GM23338 (cell line): ENCODE measurements around the gene PSAPL1. TPM values are rescaled to one million over a fixed set of nuclear protein-coding genes. Genes with fewer than 3 reads are reported as not detected.

Experiments used
- ATAC-seq: fragments of 200-7000 bp; cut with Tn5 transposase; 3 replicates; pipeline ENCODE4 v1.9.1; 2020
- DNase-seq: peaks from one replicate; pipeline ENCODE4 v3.0.0-alpha.2; 2015; ENCODE audit warnings: low spot score
- H2AFZ ChIP-seq: fragments of 200-600 bp; sonication (generic); 2 replicates; pipeline ENCODE4 v1.8.0; 2016; ENCODE audit warnings: antibody characterized with exemption, mild to moderate bottlenecking, moderate library complexity
- H3F3A ChIP-seq: fragments of 200-600 bp; sonication (generic); replicated peaks from 2 replicates; pipeline ENCODE4 v1.8.0; 2017; ENCODE audit warnings: antibody characterized with exemption, mixed run types, low read depth
- H3K27ac ChIP-seq: fragments of 200-600 bp; sonication (generic); 2 replicates; pipeline ENCODE4 v1.6.1; 2016; ENCODE audit warnings: low read depth
- H3K27me3 ChIP-seq: fragments of 200-600 bp; sonication (generic); 2 replicates; pipeline ENCODE4 v1.8.0; 2016; ENCODE audit warnings: mild to moderate bottlenecking, mixed run types, moderate library complexity; ENCODE audit not compliant: insufficient read depth
- H3K36me3 ChIP-seq: fragments of 200-600 bp; sonication (generic); 2 replicates; pipeline ENCODE4 v1.8.0; 2016; ENCODE audit warnings: mild to moderate bottlenecking; ENCODE audit not compliant: insufficient read depth
- H3K4me1 ChIP-seq: fragments of 200-600 bp; sonication (generic); 2 replicates; pipeline ENCODE4 v1.8.0; 2016; ENCODE audit warnings: mild to moderate bottlenecking, moderate library complexity; ENCODE audit not compliant: insufficient read depth
- H3K4me2 ChIP-seq: fragments of 200-600 bp; sonication (generic); 2 replicates; pipeline ENCODE4 v1.7.1; 2017; ENCODE audit warnings: mixed run types
- H3K4me3 ChIP-seq: fragments of 200-600 bp; sonication (generic); 2 replicates; pipeline ENCODE4 v1.6.1; 2016; ENCODE audit warnings: mixed run types
- H3K79me2 ChIP-seq: fragments of 200-600 bp; sonication (generic); replicated peaks from 2 replicates; pipeline ENCODE4 v1.8.0; 2017; ENCODE audit warnings: mild to moderate bottlenecking; ENCODE audit not compliant: insufficient read depth
- H3K9me2 ChIP-seq: fragments of 200-600 bp; sonication (generic); 2 replicates; pipeline ENCODE4 v1.8.0; 2017; ENCODE audit not compliant: insufficient read depth
- H4K20me1 ChIP-seq: fragments of 200-600 bp; sonication (generic); replicated peaks from 2 replicates; pipeline ENCODE4 v1.8.0; 2017; ENCODE audit warnings: mild to moderate bottlenecking; ENCODE audit not compliant: insufficient read depth
- H3K27ac Mint-ChIP-seq: 2 replicates; pipeline ENCODE4 v1.8.0; 2020; ENCODE audit warnings: inconsistent platforms, mild to moderate bottlenecking, moderate library complexity, mixed read lengths
- H3K27me3 Mint-ChIP-seq: 3 replicates; pipeline ENCODE4 v1.8.0; 2022; ENCODE audit warnings: low read depth, mild to moderate bottlenecking, moderate library complexity, mixed read lengths, inconsistent platforms; ENCODE audit not compliant: insufficient read depth, poor library complexity
- H3K36me3 Mint-ChIP-seq: 3 replicates; pipeline ENCODE4 v1.8.0; 2021; ENCODE audit warnings: low read depth, mild to moderate bottlenecking, inconsistent platforms, moderate library complexity, mixed read lengths
- H3K4me1 Mint-ChIP-seq: 3 replicates; pipeline ENCODE4 v1.8.0; 2020; ENCODE audit warnings: mild to moderate bottlenecking, inconsistent platforms, mixed read lengths
- H3K4me3 Mint-ChIP-seq: 3 replicates; pipeline ENCODE4 v1.8.0; 2021; ENCODE audit warnings: moderate library complexity, mild to moderate bottlenecking, inconsistent platforms, mixed read lengths
- H3K9me3 Mint-ChIP-seq: 3 replicates; pipeline ENCODE4 v1.8.0; 2020; ENCODE audit warnings: moderate library complexity, mild to moderate bottlenecking, inconsistent platforms, mixed read lengths
- CREB1 ChIP-seq: fragments of 250-450 bp; sonication (Bioruptor Pico); IDR thresholded peaks from 2 replicates; pipeline ENCODE4 v1.5.0; 2020; ENCODE audit warnings: low read depth, mild to moderate bottlenecking, moderate library complexity
- EZH2 ChIP-seq: fragments of 200-600 bp; sonication (generic); IDR thresholded peaks from one replicate; pipeline ENCODE4 v1.8.0; 2017; ENCODE audit warnings: antibody characterized with exemption, mild to moderate bottlenecking, low read depth; ENCODE audit not compliant: unreplicated experiment
- EZH2phosphoT487 ChIP-seq: fragments of 200-600 bp; sonication (generic); IDR thresholded peaks from one replicate; pipeline ENCODE4 v1.8.1; 2018; ENCODE audit warnings: antibody characterized with exemption; ENCODE audit not compliant: unreplicated experiment
- JUNB ChIP-seq: IDR thresholded peaks from one replicate; pipeline ENCODE4 v1.6.1; 2016; ENCODE audit warnings: antibody characterized with exemption; ENCODE audit not compliant: unreplicated experiment
- NANOG ChIP-seq: IDR thresholded peaks from 2 replicates; pipeline ENCODE4 v1.6.1; 2016; ENCODE audit warnings: antibody characterized with exemption, borderline replicate concordance
- POLR2AphosphoS5 ChIP-seq: IDR thresholded peaks from 2 replicates; pipeline ENCODE4 v1.6.1; 2016; ENCODE audit warnings: antibody characterized with exemption, low read depth
- STAT1 ChIP-seq: IDR thresholded peaks from one replicate; pipeline ENCODE4 v1.6.1; 2016; ENCODE audit warnings: antibody characterized with exemption; ENCODE audit not compliant: unreplicated experiment
- ZNF114 ChIP-seq: fragments of 250-450 bp; sonication (Bioruptor Pico); IDR thresholded peaks from 2 replicates; pipeline ENCODE4 v1.5.0; 2020; ENCODE audit warnings: mild to moderate bottlenecking, moderate library complexity
- ZNF331 ChIP-seq: fragments of 250-450 bp; sonication (Bioruptor Pico); IDR thresholded peaks from 2 replicates; pipeline ENCODE4 v1.5.0; 2020; ENCODE audit warnings: low read depth, mild to moderate bottlenecking, moderate library complexity
- polyA plus RNA-seq: library from polyadenylated mRNA; unstranded; fragments of >200 nt; fragmentation: Nextera tagmentation; extraction: Ambion mirVana; gene quantifications from 2 replicates; pipeline ENCODE4 v1.2.1, GENCODE V29; 2016
- total RNA-seq: library from RNA; depleted of rRNA; stranded (reverse); fragments of >200 nt; shearing (Covaris generic); gene quantifications from 2 replicates; pipeline ENCODE4 v1.2.3, GENCODE V29; 2014
- TF ChIP-seq, protein P1 (sequence below): fragments of 250-450 bp; sonication (Bioruptor Pico); IDR thresholded peaks from 2 replicates; pipeline ENCODE4 v1.5.0; 2020; ENCODE audit warnings: mild to moderate bottlenecking, moderate library complexity
- TF ChIP-seq, protein P2 (sequence below): IDR thresholded peaks from 2 replicates; pipeline ENCODE4 v1.6.1; 2016; ENCODE audit warnings: antibody characterized with exemption
- TF ChIP-seq, protein P3 (sequence below), 2 experiments: fragments of 200-600 bp in 1 of 2; sonication (generic) in 1 of 2; conservative IDR thresholded peaks; 2 replicates each; pipeline versions ENCODE4 v1.5.1 to v1.6.1; 2016 to 2017; ENCODE audit warnings: antibody characterized with exemption in 2 of 2, low read depth in 2 of 2, mild to moderate bottlenecking in 2 of 2, moderate library complexity in 1 of 2
- TF ChIP-seq, protein P4 (sequence below): IDR thresholded peaks from one replicate; pipeline ENCODE4 v1.6.1; 2018; ENCODE audit warnings: antibody characterized with exemption; ENCODE audit not compliant: unreplicated experiment

The PSAPL1 gene
- total and polyA plus RNA-seq, 2 experiments from 2014 or later = not detected

DNA sequence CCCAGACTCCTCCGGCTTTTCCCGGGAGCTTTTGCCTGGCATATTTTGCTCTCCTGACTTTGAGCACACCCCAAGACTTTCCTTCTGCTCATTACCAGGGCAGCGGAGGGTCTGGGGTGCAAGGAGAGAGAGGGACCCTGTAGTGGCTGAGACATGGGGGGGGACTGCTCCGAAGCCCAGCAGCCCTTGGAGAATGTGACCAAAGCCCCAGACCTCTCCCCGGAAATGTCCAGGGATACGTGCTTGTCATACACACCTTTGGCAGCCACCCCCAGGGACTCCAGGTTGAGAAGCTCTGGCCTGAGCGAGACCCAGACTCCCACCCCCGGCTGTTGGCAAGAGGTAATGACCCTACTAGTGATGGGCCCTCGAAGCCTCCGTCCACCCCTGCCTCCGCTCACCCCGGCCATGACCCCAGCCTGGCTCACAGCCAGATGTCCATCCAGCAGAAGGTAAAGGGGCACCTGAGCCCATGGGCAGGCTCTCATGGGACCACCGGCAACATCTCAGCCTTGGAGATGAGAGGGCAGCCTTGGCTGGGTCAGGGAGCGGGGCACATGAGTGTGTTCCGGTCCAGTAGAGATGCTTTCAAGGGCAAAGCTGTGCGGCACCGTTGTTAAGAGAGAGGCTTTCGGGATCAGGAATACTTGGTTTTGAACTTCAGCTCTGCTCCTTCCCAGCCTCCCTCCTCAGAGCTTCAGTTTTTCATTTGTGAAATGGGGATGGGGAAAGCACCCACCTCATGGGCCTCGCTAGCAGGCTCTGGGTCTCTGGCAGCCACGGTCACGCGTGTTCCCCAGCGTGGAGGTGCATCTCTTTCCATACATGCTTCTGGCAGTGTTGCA, 2.0 kb downstream of the PSAPL1 start:
- Histone ChIP-seq H3K36me3 (no peaks in the 10 kb centered on the region), H3K4me1 (peaks cover 24% of the 10 kb centered on the region), H3K79me2 (no peaks in the 10 kb centered on the region), H4K20me1 (no peaks in the 10 kb centered on the region), H3K9me2 (no peaks in the 10 kb centered on the region), H2AFZ (no peak overlapping the region), H3K4me2 (no peak overlapping the region), H3K4me3 (no peak overlapping the region), H3F3A (no peaks in the 10 kb centered on the region), H3K27ac (no peak overlapping the region), H3K27me3 (no peaks in the 10 kb centered on the region)
- peaks cover 39% of the 10 kb centered on the region for H3K4me1 Mint-ChIP-seq
- H3K9me3 Mint-ChIP-seq = no peaks in the 10 kb centered on the region; the same call in 2 of the 3 replicates
- no peak overlapping the region for H3K4me3 Mint-ChIP-seq
- ATAC-seq (no peak), DNase-seq (no peak)
- no peak for TF ChIP-seq JUNB
- TF ChIP-seq, protein P1, sequence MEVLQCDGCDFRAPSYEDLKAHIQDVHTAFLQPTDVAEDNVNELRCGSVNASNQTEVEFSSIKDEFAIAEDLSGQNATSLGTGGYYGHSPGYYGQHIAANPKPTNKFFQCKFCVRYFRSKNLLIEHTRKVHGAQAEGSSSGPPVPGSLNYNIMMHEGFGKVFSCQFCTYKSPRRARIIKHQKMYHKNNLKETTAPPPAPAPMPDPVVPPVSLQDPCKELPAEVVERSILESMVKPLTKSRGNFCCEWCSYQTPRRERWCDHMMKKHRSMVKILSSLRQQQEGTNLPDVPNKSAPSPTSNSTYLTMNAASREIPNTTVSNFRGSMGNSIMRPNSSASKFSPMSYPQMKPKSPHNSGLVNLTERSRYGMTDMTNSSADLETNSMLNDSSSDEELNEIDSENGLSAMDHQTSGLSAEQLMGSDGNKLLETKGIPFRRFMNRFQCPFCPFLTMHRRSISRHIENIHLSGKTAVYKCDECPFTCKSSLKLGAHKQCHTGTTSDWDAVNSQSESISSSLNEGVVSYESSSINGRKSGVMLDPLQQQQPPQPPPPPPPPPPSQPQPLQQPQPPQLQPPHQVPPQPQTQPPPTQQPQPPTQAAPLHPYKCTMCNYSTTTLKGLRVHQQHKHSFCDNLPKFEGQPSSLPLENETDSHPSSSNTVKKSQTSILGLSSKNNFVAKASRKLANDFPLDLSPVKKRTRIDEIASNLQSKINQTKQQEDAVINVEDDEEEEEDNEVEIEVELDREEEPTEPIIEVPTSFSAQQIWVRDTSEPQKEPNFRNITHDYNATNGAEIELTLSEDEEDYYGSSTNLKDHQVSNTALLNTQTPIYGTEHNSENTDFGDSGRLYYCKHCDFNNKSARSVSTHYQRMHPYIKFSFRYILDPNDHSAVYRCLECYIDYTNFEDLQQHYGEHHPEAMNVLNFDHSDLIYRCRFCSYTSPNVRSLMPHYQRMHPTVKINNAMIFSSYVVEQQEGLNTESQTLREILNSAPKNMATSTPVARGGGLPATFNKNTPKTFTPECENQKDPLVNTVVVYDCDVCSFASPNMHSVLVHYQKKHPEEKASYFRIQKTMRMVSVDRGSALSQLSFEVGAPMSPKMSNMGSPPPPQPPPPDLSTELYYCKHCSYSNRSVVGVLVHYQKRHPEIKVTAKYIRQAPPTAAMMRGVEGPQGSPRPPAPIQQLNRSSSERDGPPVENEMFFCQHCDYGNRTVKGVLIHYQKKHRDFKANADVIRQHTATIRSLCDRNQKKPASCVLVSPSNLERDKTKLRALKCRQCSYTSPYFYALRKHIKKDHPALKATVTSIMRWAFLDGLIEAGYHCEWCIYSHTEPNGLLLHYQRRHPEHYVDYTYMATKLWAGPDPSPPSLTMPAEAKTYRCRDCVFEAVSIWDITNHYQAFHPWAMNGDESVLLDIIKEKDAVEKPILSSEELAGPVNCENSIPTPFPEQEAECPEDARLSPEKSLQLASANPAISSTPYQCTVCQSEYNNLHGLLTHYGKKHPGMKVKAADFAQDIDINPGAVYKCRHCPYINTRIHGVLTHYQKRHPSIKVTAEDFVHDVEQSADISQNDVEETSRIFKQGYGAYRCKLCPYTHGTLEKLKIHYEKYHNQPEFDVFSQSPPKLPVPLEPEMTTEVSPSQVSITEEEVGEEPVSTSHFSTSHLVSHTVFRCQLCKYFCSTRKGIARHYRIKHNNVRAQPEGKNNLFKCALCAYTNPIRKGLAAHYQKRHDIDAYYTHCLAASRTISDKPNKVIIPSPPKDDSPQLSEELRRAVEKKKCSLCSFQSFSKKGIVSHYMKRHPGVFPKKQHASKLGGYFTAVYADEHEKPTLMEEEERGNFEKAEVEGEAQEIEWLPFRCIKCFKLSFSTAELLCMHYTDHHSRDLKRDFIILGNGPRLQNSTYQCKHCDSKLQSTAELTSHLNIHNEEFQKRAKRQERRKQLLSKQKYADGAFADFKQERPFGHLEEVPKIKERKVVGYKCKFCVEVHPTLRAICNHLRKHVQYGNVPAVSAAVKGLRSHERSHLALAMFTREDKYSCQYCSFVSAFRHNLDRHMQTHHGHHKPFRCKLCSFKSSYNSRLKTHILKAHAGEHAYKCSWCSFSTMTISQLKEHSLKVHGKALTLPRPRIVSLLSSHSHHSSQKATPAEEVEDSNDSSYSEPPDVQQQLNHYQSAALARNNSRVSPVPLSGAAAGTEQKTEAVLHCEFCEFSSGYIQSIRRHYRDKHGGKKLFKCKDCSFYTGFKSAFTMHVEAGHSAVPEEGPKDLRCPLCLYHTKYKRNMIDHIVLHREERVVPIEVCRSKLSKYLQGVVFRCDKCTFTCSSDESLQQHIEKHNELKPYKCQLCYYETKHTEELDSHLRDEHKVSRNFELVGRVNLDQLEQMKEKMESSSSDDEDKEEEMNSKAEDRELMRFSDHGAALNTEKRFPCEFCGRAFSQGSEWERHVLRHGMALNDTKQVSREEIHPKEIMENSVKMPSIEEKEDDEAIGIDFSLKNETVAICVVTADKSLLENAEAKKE (CRISPR knock-in tag) = no peak
- no peak for TF ChIP-seq ZNF114 (CRISPR knock-in tag)
- TF ChIP-seq EZH2 = no peak
- no peak for TF ChIP-seq ZNF331
- TF ChIP-seq, protein P2, sequence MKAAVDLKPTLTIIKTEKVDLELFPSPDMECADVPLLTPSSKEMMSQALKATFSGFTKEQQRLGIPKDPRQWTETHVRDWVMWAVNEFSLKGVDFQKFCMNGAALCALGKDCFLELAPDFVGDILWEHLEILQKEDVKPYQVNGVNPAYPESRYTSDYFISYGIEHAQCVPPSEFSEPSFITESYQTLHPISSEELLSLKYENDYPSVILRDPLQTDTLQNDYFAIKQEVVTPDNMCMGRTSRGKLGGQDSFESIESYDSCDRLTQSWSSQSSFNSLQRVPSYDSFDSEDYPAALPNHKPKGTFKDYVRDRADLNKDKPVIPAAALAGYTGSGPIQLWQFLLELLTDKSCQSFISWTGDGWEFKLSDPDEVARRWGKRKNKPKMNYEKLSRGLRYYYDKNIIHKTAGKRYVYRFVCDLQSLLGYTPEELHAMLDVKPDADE = no peak
- no peak for TF ChIP-seq EZH2phosphoT487
- no peak for TF ChIP-seq CREB1 (CRISPR knock-in tag)
- TF ChIP-seq, protein P3, sequence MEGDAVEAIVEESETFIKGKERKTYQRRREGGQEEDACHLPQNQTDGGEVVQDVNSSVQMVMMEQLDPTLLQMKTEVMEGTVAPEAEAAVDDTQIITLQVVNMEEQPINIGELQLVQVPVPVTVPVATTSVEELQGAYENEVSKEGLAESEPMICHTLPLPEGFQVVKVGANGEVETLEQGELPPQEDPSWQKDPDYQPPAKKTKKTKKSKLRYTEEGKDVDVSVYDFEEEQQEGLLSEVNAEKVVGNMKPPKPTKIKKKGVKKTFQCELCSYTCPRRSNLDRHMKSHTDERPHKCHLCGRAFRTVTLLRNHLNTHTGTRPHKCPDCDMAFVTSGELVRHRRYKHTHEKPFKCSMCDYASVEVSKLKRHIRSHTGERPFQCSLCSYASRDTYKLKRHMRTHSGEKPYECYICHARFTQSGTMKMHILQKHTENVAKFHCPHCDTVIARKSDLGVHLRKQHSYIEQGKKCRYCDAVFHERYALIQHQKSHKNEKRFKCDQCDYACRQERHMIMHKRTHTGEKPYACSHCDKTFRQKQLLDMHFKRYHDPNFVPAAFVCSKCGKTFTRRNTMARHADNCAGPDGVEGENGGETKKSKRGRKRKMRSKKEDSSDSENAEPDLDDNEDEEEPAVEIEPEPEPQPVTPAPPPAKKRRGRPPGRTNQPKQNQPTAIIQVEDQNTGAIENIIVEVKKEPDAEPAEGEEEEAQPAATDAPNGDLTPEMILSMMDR (conservative IDR thresholded peaks at IDR 0.05; ENCODE audit: low read depth in 2 of 2) = no peak
- TF ChIP-seq POLR2AphosphoS5 = no peak
- TF ChIP-seq STAT1 = no peak
- TF ChIP-seq, protein P4, sequence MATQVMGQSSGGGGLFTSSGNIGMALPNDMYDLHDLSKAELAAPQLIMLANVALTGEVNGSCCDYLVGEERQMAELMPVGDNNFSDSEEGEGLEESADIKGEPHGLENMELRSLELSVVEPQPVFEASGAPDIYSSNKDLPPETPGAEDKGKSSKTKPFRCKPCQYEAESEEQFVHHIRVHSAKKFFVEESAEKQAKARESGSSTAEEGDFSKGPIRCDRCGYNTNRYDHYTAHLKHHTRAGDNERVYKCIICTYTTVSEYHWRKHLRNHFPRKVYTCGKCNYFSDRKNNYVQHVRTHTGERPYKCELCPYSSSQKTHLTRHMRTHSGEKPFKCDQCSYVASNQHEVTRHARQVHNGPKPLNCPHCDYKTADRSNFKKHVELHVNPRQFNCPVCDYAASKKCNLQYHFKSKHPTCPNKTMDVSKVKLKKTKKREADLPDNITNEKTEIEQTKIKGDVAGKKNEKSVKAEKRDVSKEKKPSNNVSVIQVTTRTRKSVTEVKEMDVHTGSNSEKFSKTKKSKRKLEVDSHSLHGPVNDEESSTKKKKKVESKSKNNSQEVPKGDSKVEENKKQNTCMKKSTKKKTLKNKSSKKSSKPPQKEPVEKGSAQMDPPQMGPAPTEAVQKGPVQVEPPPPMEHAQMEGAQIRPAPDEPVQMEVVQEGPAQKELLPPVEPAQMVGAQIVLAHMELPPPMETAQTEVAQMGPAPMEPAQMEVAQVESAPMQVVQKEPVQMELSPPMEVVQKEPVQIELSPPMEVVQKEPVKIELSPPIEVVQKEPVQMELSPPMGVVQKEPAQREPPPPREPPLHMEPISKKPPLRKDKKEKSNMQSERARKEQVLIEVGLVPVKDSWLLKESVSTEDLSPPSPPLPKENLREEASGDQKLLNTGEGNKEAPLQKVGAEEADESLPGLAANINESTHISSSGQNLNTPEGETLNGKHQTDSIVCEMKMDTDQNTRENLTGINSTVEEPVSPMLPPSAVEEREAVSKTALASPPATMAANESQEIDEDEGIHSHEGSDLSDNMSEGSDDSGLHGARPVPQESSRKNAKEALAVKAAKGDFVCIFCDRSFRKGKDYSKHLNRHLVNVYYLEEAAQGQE = no peak
- no peak for TF ChIP-seq NANOG
- no peaks in the 10 kb centered on the region for H3K36me3 Mint-ChIP-seq
- no peak overlapping the region for H3K27ac Mint-ChIP-seq
- peaks cover 15% of the 10 kb centered on the region for H3K27me3 Mint-ChIP-seq
